Middle frontal gyrus (tissue), 1 donor: ENCODE measurements around the gene ABCA7.

Source experiments
- DNase-seq: peaks from one replicate; pipeline ENCODE4 v3.0.0-alpha.2; 2015; ENCODE audit warnings: low spot score; ENCODE audit errors: extremely low spot score

Gene ABCA7

DNA sequence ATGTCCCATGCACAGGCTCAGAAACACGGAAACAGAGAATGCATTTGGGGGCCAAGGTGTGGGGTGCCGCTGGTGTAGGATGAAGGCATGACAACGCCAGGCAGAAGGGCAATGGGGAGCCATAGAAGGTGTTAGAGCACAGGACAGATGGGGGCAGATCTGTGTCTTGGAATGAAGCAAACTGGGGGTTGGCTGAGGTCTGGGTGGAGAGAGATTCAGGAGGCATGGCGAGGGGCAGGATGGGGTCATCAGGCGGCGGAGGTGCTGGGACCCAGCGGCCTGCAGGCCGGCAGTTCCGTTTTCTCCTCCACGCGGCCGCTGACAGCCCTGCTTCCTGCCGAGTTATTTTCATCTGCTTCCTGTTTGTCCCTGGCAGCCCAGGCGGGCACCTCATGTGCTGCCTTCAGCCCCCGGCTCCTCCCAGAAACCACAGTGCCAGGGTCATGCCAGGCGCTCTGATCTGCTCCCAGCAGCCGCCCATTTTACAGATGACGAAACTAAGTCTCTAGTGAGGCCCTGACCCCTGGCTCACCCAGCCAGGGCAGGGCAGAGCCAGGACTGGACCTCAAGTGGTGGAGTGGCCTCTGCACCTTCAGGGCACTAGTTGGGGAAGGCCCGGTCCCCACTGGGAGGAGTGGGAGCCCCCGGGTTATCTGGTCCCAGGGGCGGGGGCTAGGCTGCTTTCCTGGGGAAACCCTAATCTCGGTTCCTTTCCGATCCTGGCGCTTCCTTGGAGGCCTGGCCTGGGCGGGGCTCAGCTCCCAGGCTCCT lies 29.3 kb downstream of the ABCA7 start:
- DNase-seq, result no peak

DNA sequence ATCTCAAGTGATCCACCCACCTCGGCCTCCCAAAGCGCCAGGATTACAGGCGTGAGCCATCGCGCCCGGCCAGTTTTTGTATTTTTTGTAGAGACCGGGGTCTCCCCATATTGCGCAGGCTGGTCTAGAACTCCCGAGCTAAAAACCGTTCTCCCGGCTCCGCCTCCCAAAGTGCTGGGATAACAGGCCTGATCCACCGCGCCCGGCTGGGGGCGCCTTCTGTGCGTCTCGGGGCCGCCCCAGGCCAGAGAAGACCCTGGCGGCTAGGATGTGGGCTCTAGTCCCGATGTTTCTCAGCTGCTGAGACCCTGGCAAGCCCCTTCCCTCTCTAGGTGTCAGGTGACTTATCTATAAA lies 30.6 kb downstream of the ABCA7 start:
- no peak for DNase-seq

DNA sequence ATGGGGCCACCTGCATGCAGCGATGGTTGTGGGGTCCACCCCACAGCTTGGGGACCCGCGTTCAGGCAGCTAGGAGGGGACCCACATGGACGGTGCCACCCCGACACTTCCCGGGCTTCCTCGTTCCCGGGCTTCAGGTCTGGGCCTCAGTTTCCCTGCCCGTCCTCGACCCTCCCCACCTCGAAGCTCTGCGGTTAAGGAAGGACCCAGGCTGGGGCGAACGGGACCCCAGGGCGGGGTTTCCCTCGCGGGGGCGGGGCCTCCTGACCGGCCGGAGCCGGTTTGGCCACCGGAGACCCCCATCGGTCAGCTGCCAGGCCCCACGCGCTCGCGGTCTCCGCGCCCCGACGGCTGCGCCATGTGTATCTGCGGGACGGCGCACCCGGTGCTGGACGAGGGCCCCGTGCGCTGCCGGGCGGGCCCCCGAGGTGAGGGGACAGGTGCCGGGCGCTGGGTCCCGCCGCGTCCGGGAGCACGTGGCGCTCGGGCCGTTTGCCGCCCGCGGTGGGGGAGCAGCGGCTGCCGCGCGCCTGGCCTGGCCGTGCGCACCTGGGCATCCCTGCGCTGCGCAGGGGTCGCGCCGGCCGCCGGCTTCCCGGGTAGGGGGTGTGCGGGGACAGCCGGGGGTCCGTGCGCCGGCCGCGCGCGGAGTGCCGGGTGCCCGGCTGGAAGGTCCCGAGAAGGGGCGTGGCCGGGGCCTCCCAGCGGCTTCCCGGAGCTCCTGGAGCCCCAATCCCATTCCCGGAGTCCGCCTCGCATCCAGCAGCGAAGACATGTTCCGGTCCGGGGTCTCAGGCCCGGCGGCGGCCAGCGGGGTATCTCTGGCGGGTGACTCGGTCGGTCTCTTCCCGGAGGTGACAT lies 31.3 kb downstream of the ABCA7 start:
- DNase-seq, result no peak

DNA sequence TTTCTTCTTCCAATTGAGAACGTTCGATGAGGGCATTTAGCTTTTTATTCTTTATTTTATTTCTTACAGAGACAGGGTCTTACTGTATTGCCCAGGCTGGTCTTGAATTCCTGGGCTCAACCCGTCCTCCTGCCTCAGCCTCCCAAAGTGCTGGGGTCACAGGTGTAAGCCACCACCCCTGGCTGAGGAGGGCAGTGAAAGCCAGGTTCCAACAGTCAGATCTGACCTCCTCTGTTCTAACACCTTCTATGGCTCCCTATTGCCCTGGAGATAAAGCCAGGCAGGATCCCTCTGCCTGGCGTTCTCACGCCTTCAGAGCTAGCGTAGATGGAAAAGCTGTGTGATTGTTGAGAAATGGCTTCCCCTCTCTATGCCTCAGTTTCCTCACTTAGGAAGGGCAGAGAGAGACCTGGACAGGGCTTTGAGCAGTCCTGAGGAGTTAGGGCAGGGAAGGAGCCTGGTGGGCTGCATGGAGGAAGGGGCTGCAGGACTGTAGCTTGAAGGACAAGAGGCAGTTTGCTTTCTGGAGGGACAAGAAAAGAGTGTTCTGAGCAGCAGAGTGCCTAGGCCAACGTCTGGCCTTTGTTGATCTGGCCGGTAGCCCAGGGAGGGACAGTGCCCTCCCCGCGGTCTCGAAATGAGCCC lies 32.6 kb downstream of the ABCA7 start:
- no peak for DNase-seq

DNA sequence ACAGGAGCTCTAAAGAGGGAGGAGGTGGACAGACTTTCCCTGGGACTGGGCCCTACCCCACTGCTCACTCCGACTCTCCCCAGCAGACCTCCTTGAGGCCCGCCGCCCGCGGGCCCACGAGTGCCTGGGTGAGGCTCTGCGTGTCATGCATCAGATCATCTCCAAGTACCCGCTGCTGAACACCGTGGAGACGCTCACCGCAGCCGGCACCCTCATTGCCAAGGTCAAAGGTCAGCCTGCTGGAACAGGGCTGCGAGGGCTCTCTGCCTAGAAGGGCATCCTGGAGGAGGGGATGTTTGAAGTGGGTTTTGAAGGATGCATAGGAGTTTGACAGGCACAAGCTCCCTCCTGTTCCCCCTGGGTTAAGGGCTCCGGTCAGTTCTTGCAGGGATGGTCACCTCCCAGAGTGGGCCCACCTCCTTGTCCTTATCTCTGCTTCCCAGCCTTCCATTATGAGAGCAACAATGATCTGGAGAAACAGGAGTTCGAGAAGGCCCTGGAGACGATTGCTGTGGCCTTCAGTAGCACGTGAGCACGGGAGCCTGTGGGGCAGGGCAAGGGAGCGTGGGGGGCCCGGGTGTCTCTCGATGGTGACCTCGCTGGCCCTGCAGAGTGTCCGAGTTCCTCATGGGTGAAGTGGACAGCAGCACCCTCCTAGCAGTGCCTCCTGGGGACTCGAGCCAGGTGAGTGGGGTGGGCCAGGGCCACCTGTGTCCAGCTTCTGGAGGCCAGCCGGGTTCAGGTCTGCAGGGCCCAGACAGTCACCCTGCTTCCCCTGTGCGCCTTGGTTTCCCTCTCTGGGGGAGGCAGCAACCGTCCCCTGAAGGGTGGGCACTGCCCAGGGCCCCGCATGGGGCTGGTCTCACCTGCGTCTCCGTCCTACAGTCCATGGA lies 33.4 kb downstream of the ABCA7 start:
- DNase-seq, result no peak

DNA sequence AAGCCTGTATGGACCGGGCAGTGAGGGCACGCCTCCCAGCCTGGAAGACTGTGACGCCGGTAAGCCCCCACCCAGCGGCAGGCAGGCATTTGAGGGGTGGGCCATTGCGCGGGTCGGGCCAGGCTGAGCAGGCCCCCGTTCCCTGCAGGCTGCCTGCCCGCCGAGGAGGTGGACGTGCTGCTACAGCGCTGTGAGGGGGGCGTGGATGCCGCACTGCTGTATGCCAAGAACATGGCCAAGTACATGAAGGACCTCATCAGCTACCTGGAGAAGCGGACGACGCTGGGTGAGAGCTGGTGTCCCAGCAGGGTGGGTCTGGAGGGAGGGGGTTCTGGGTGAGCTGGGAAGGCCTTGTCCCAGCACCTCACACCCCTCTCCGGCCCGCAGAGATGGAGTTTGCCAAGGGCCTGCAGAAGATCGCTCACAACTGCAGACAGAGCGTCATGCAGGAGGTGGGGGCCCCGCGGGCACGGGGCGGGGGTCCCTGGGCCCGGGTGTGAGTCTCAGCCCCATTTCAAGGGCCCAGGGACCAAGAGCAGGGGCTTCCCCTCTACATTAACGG lies 34.1 kb downstream of the ABCA7 start:
- DNase-seq, result no peak

DNA sequence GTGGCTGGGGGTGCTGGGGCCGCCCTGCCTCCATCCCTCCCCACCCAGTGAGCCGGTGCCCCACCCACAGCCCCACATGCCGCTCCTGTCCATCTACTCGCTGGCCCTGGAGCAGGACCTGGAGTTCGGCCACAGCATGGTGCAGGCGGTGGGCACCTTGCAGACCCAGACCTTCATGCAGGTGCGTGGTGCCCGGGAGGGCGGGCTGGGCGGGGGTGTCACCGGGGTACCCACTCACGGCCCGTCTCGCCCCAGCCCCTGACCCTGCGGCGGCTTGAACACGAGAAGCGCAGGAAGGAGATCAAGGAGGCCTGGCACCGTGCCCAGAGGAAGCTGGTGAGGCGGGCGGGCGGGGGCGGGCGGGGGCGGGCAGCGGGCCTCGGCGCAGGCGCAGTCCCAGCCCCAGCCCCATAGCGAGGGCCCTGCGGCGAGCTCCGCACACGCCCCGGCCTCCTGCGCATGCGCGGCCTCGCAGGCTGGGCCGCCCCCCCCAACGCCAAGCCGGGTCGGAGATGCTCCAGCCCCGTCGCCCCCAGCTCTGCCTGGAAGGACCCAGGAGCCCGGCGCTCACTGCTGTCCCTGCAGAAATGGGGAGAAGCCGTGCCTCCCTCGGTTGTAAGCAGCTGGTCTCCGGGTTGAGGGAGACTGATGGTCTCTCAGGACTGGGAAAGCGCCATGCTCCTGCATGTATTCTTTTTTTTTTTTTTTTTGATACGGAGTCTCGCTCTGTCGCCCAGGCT lies 34.8 kb downstream of the ABCA7 start:
- no peak for DNase-seq

DNA sequence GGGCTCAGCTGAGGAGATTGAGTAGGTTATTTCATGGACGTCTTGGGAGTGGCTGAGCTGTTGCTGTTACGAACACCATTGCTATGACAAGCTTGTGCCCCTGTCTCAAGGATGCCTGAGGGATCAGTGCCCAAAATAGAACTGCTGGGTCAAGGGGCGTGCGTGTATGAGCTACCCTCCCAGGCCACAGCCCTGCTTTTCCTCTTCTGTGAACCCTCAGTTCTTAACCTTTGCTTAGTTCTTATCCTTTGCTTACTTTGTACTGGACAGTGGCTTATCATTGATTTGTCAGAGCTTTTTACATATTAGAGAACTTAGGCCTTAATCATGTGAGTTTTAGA lies 36.1 kb downstream of the ABCA7 start:
- no peak for DNase-seq

DNA sequence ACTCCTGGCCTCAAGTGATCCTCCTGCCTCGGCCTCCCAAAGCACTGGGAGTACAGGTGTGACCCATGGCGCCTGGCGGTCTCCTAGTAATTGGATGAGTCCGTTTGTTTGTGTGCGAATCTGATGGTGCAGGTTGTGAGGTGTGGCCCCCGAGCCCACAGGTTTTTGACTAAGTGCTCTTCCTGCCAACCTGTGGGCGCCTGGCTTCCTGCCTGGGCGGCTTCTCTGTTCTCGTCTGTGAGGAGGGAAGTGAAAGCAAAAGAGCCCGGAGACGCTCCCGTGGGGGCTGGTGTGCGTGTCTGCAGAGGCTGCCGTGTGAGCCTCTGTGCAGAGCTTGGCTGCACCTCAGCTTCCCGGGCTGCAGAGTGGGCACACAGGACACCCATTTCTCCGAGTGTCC lies 37.0 kb downstream of the ABCA7 start:
- no peak for DNase-seq

DNA sequence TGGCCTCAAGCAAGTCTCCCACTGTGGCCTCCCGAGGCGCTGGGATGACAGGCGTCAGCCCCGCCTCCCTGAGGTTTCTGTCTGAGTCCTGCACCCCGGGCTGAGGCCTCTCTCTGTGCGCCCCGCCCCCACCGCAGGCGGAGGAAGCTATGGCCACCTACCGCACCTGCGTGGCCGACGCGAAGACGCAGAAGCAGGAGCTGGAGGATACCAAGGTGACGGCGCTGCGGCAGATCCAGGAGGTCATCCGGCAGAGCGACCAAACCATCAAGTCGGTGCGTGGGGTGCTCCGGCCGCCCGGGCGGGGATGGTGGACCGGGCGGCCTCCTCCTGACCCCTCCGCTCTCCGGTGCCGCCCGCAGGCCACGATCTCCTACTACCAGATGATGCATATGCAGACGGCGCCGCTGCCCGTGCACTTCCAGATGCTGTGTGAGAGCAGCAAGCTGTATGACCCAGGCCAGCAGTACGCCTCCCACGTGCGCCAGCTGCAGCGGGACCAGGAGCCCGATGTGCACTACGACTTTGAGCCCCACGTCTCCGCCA lies 39.7 kb downstream of the ABCA7 start:
- DNase-seq, result no peak

DNA sequence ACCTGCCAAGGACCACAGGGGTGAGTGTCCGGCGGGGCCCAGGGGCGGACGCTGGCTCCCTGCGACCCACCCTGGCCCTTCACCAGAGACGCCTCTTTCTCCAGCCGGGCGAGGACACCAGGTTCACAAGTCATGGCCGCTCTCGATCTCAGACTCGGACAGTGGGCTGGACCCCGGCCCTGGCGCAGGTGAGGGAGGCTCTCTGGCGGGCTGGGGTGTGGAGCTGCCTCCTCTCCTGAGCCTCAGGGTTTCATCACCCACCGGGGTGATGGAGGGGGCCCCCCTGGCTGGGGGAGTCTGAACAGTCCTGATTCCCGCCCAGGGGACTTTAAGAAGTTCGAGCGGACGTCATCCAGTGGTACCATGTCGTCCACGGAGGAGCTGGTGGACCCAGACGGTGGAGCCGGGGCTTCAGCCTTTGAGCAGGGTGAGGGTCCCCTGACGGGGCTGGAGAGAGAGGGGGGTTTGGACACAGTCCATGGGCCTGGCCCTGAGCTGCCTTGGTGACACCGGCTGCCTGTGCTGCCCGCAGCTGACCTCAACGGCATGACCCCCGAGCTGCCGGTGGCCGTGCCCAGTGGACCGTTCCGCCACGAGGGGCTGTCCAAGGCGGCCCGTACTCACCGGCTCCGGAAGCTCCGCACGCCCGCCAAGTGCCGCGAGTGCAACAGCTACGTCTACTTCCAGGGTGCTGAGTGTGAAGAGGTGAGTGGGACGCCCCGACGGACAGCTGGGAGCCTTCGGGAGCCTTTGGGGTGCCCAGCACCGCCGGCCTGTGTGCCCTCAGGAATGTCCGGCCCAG lies 40.7 kb downstream of the ABCA7 start:
- no peak for DNase-seq

DNA sequence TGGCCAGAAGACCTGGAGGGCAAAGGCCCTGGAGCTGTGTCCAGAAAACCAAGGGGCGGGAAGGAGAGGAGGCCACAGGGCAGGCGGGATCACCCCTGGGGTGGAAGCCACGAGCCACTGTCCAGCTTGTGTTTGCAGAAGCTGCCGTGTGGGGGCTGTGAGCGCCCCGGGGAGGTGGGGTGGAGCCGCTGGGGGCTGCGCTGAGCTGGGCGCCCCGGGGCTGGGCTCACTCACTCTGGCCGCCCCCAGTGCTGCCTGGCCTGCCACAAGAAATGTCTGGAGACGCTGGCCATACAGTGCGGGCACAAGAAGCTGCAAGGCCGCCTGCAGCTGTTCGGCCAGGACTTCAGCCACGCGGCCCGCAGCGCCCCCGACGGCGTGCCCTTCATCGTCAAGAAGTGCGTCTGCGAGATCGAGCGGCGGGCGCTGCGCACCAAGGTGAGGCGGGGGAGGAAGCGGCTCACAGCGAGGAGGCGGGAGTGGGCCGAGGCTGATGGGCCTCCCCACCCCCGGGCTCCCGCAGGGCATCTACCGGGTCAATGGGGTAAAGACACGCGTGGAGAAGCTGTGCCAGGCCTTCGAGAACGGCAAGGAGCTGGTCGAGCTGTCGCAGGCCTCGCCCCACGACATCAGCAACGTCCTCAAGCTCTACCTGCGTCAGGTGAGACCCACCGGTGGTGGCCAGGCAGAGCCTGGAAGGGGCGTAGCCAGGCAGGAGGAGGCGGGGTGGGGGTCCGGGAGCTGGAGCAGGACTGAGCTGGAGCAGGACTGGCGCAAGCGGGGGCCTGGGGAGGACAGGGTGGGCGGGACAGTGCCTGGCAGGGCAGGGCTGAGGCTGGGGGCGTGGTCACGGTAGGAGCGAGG lies 41.6 kb downstream of the ABCA7 start:
- no peak for DNase-seq

DNA sequence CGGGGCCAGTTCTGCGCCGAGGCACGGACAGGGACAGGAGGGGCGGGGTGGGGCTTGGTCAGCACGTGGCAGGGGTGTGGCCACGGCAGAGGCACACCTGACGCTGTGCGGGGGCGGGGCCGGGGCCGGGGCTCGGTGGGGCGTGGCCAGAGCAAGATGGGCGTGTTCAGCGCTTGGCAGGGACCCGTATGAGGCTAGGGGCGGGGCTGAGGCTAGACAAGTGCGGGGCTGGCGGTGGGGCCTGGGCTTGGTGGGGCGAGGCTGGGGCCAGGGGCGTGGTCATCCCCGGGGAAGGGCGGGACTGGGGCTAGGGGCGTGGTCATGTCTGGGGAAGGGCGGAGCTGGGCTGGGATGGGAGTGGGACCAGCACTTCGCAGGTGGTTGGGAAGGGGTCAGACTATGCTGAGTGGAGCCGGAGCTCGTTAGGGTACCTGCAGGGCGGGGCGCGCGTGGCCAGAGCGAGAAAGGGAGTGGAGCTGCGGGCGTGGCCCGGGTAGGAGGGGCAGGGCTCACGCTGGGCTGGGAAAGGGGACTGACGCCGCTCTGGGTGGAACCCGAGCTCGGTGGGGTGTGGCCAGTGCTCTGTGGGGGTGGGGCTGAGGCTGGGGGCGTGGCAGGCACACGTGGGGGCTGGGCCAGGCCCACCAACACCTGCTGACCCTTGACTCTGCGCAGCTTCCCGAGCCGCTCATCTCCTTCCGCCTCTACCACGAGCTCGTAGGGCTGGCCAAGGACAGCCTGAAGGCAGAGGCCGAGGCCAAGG lies 42.4 kb downstream of the ABCA7 start:
- DNase-seq, result no peak

DNA sequence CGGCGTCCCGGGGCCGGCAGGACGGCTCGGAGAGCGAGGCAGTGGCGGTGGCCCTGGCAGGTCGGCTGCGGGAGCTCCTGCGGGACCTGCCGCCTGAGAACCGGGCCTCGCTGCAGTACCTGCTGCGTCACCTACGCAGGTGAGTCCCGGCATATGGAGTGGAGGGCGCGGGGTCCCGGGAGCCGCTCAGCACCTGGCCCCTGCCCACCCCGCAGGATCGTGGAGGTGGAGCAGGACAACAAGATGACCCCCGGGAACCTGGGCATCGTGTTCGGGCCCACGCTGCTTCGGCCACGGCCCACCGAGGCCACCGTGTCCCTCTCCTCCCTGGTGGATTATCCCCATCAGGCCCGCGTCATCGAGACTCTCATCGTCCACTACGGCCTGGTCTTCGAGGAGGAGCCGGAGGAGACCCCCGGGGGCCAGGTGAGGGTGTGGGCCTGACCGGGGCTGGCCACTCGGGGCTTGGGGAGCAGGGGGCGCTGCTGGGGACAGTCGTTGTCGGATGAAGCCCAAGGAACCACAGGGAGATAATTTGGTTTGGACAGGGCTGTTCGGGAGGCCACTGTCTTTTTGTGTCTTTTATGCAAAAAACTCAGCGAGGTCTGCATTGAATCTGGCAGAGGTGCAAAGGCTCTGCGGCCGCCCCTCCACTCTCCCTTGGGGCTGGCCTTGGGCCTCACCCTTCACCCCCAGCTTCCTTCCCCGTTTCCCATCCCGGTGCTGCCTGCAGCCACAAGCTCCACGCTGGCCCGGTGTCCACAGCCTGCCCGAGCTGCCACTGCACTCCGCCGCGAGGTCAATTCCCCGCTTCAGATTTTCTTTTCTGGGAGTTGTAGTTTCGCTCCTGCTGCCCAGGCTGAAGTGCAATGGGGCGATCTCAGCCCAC lies 43.3 kb downstream of the ABCA7 start:
- DNase-seq, result no peak

DNA sequence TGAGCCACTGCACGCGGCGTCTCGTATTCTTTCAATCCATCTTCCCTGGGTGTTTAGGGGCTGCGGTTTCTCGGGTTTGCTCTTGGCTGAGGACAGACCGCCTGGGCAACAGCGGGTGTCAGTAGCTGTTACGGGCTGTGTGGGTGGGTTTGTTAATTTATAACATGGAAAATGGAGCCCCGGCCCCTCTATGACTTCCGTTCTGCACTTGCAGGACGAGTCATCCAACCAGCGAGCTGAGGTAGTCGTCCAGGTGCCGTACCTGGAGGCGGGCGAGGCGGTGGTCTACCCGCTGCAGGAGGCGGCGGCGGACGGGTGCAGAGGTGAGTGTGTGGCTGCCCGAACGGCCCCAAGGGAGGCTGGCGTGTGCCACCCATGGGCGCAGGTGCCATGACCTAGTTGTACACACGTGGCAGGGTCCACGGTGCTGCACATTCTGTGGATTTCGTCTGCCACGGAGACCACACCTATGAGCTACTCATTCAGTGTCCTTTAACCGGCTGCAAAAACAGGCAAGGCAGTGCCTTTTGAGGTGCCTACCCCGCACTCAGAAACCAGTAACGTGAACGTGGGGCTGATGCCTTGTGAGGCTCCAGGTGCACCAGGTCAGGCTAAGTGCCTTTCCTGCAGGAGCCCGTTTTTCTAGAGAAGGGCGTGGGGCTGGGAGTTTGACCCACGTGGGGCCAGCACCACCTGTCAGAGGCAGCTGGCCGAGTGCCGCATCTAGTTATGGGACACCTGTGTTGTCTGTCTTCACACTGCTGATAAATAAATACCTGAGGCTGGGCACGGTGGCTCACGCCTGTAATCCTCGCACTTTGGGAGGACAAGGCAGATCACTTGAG lies 44.3 kb downstream of the ABCA7 start:
- no peak for DNase-seq
